Activated CD4-positive, alpha-beta T cell treated with anti-CD3 and anti-CD28 coated beads, Interleukin-10, Interleukin-2, amounts not matched to agents 100 ng/mL and 50 ng/mL, durations not matched to agents 16 hours and 8 hours (primary cell): ENCODE results near the gene HOXB4.

Source experiments
- DNase-seq: peaks from one replicate; pipeline ENCODE4 v3.0.0-alpha.2; 2020

HOXB4 gene

GRCh38 chr17:48571024-48571818 is 6.9 kb downstream of the HOXB4 start:
- DNase-seq: no peak

GRCh38 chr17:48570325-48571023 is 7.7 kb downstream of the HOXB4 start:
- no peak for DNase-seq

- no peak for DNase-seq
Observed at GRCh38 chr17:48569674-48570324, 8.4 kb downstream of the HOXB4 start.

- no peak for DNase-seq
Observed at GRCh38 chr17:48569240-48569582, 8.9 kb downstream of the HOXB4 start.

- no peak for DNase-seq
Observed at GRCh38 chr17:48568499-48569239, 9.5 kb downstream of the HOXB4 start.

GRCh38 chr17:48567646-48568354 is 10.3 kb downstream of the HOXB4 start:
- no peak for DNase-seq

GRCh38 chr17:48567209-48567608 is 10.9 kb downstream of the HOXB4 start:
- DNase-seq: no peak

- DNase-seq: no peak
Observed at GRCh38 chr17:48566717-48567116, 11.4 kb downstream of the HOXB4 start.

- no peak for DNase-seq
Observed at GRCh38 chr17:48565925-48566710, 12.0 kb downstream of the HOXB4 start.

GRCh38 chr17:48565022-48565554 is 13.1 kb downstream of the HOXB4 start:
- no peak for DNase-seq

- no peak for DNase-seq
Observed at GRCh38 chr17:48564188-48565021, 13.7 kb downstream of the HOXB4 start.

GRCh38 chr17:48563867-48564187 is 14.3 kb downstream of the HOXB4 start:
- DNase-seq: no peak

GRCh38 chr17:48563385-48563838 is 14.7 kb downstream of the HOXB4 start:
- DNase-seq: no peak

GRCh38 chr17:48562934-48563333 is 15.2 kb downstream of the HOXB4 start:
- DNase-seq: no peak

- DNase-seq: no peak
Observed at GRCh38 chr17:48561884-48562810, 16.0 kb downstream of the HOXB4 start.

GRCh38 chr17:48559840-48560817 is 18.0 kb downstream of the HOXB4 start:
- DNase-seq: no peak

- no peak for DNase-seq
Observed at GRCh38 chr17:48559122-48559839, 18.9 kb downstream of the HOXB4 start.

GRCh38 chr17:48558831-48559121 is 19.4 kb downstream of the HOXB4 start:
- DNase-seq: no peak
